Spleen (tissue), 11 donors: ENCODE measurements around the gene PSG1. TPM values are rescaled to one million over a fixed set of nuclear protein-coding genes. Genes with fewer than 3 reads are reported as not detected.
"Not testable (repeated sequence)": the region's sequence is repeated elsewhere in the genome, so short reads cannot be mapped to it uniquely, and the experiment has no call there.

Source experiments
- DNase-seq: peaks from one replicate; pipeline ENCODE4 v3.0.0-alpha.2; 2020
- H3K27ac ChIP-seq, 8 donors: fragments of 200-600 bp; sonication (generic) in 7 of 8; 1 replicate in 4 of 8; 2 replicates in 4 of 8; pipeline versions ENCODE4 v1.5.0 to v1.8.0; 2016 to 2021; ENCODE audit warnings: inconsistent platforms in 4 of 8, mild to moderate bottlenecking in 4 of 8, moderate library complexity in 1 of 8
- H3K27me3 ChIP-seq, 7 donors: fragments of 200-600 bp; sonication (generic) in 6 of 7; replicated peaks in 1 of 7; 1 replicate in 4 of 7; 2 replicates in 3 of 7; pipeline versions ENCODE4 v1.5.0 to v1.8.0; 2016 to 2021; ENCODE audit warnings: inconsistent platforms in 3 of 7, mild to moderate bottlenecking in 1 of 7
- H3K36me3 ChIP-seq, 6 donors: fragments of 200-600 bp; sonication (generic) in 5 of 6; 1 replicate in 4 of 6; 2 replicates in 2 of 6; pipeline versions ENCODE4 v1.5.0 to v1.8.0; 2016 to 2021; ENCODE audit warnings: inconsistent platforms in 2 of 6
- H3K4me1 ChIP-seq, 6 donors: fragments of 200-600 bp; sonication (generic) in 5 of 6; 1 replicate in 3 of 6; 2 replicates in 3 of 6; pipeline versions ENCODE4 v1.5.0 to v1.8.0; 2016 to 2021; ENCODE audit warnings: inconsistent platforms in 3 of 6
- H3K4me3 ChIP-seq, 8 donors: fragments of 200-600 bp; sonication (generic) in 7 of 8; 1 replicate in 4 of 8; 2 replicates in 4 of 8; pipeline versions ENCODE4 v1.5.0 to v1.8.0; 2016 to 2021; ENCODE audit warnings: inconsistent platforms in 4 of 8, mild to moderate bottlenecking in 4 of 8, moderate library complexity in 2 of 8
- H3K9me3 ChIP-seq, 8 donors: fragments of 200-600 bp; sonication (generic) in 7 of 8; 1 replicate in 4 of 8; 2 replicates in 4 of 8; pipeline versions ENCODE4 v1.5.0 to v1.8.0; 2016 to 2021; ENCODE audit warnings: inconsistent platforms in 4 of 8
- WGBS, 5 donors: extraction: QIAGEN DNeasy Blood & Tissue Kit in 3 of 5; methylation state at CpG; one replicate each; pipeline versions ENCODE4 v1.1.5 to v1.1.7; 2013 to 2018; 5-methylcytosine and 5-hydroxymethylcytosine counted together
- intact Hi-C: fragments of 100-400 bp; cut with DNase I; formaldehyde crosslinking; loops from one replicate; pipeline ENCODE4 v1.15.0; 2023; ENCODE audit warnings: low total_unique reads
- polyA plus RNA-seq, 3 donors: library from polyadenylated mRNA; stranded (reverse); fragments of 200-250 nt; gene quantifications; one replicate each; pipeline ENCODE4 v1.2.1, GENCODE V29; 2013
- total RNA-seq, 7 donors: library from RNA; depleted of rRNA in 3 of 7; stranded (reverse); fragments of >200 nt in 3 of 7; fragmentation: NEBNext Ultra II Directional in 4 of 7; extraction: Animal tissue kit (Norgen Biotek cat#: 25700) in 4 of 7; gene quantifications; one replicate each; pipeline versions ENCODE4 v1.1.0 to v1.2.1, GENCODE V29; 2016 to 2021
- donor health status: healthy with polysubstance abuse.
- donor health status: DM: no; HTN: no; CAD: no; lungs with moderate emphysema.
- donor health status: DM: no; HTN: no; CAD: no.
- donor health status: Bipolar disorder and iron deficiency.
- donor health status: healthy.
- donor health status: DM: no; HTN: no; CAD: no.
- donor health status: DM: yes; HTN: yes; CAD: no.

The PSG1 gene
- total and polyA plus RNA-seq, 10 donors: not detected

DNA sequence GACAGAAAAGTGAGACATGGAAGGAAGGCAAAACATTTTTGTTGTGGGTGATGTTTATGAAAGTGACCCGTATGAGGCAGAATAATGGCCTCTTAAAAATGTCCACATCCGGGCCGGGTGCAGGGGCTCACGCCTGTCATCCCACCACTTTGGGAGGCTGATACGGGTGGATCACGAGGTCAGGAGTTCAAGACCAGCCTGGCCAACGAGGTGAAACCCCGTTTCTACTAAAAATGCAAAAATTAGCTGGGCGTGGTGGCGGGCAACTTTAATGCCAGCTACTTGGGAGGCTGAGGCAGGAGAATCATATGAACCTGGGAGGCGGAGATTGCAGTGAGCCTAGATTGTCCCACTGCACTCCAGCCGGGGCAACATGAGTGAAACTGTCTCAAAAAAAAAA is 20.2 kb upstream of the PSG1 start:
- DNase-seq, H3K27ac ChIP-seq, H3K4me3 ChIP-seq, H3K36me3 ChIP-seq, H3K4me1 ChIP-seq, intact Hi-C loops: not testable (repeated sequence)
- WGBS, 5 donors: 78 to 91% (median 83%) methylated on average over 12 of the region's 12 CpGs
- Histone ChIP-seq H3K27me3 (peaks cover 0 to 13% (median 0%) of the 10 kb centered on the region in 7 donors), H3K9me3 (peaks cover 0 to 20% (median 4%) of the 10 kb centered on the region in 8 donors)

DNA sequence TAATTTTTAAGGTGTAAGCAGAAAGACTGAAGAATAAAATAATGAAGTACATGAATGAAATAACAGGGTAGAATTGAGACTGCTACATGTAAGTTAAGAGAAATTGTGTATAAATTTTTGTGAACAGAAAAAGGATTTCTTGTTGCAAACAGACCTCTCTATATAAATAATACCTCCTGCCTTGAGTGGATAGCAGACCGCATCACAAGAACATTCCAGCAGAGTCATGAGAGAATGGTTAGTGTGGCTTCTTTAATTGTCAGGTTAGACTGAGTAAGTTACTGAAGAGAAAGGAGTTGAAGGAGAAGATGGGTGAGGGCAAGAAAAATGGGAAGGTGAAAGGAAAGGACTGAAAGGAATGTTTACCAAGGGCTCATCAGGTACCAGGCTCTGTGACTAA is 19.6 kb upstream of the PSG1 start:
- DNase-seq, intact Hi-C loops, H3K4me3 ChIP-seq, H3K36me3 ChIP-seq, H3K4me1 ChIP-seq, H3K27ac ChIP-seq: not testable (repeated sequence)
- peaks cover 0 to 13% (median 0%) of the 10 kb centered on the region in 7 donors for H3K27me3 ChIP-seq
- H3K9me3 ChIP-seq: peaks cover 0 to 25% (median 6%) of the 10 kb centered on the region in 8 donors
- WGBS, 5 donors: 83 to 94% (median 90%) methylated on average over 1 of the region's 1 CpG

- intact Hi-C loops, H3K4me1 ChIP-seq: not testable (repeated sequence)
- 71 to 93% (median 83%) methylated on average over 1 of the region's 1 CpG for WGBS, 5 donors
These were observed 19.1 kb upstream of the PSG1 start for GRCh38 chr19:42898656-42899055.

GRCh38 chr19:42897729-42898128 is 18.2 kb upstream of the PSG1 start:
- H3K27ac ChIP-seq, H3K36me3 ChIP-seq, DNase-seq, H3K4me3 ChIP-seq, H3K4me1 ChIP-seq, intact Hi-C loops: not testable (repeated sequence)
- WGBS, 5 donors: 11 to 42% (median 23%) methylated on average over 1 of the region's 1 CpG
- Histone ChIP-seq H3K9me3 (peaks cover 0 to 38% (median 11%) of the 10 kb centered on the region in 8 donors), H3K27me3 (peaks cover 0 to 11% (median 0%) of the 10 kb centered on the region in 7 donors)

More at GRCh38 chr19:42898656-42899055, 19.1 kb upstream of the PSG1 start:
- not testable (repeated sequence) for DNase-seq, H3K27ac ChIP-seq, H3K4me3 ChIP-seq, H3K36me3 ChIP-seq
- peaks cover 0 to 13% (median 0%) of the 10 kb centered on the region in 7 donors for H3K27me3 ChIP-seq
- H3K9me3 ChIP-seq: peaks cover 0 to 29% (median 8%) of the 10 kb centered on the region in 8 donors

DNA sequence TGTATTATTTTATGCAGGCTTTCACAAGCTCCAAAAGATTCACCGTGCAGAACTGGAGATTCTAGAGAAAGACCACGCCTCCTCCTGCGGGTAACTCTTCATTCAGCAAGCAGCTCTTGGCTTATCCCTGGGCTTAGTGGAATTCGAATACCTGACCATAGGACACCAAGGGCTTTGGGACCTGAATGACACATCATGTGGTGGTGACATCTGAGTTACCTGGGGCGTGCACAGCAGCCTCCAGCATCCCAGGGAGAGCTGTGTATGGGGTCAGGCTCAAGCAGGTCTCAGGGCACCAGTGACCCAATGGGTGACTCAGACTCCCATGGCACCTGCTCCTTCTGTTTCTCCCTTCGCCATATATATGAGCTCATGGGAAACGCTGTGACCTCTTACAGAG is 10.9 kb upstream of the PSG1 start:
- H3K4me3 ChIP-seq, H3K27me3 ChIP-seq, DNase-seq, H3K4me1 ChIP-seq, H3K27ac ChIP-seq, intact Hi-C loops, H3K36me3 ChIP-seq: not testable (repeated sequence)
- 77 to 92% (median 91%) methylated on average over 7 of the region's 7 CpGs for WGBS, 5 donors
- peaks cover 0 to 52% (median 27%) of the 10 kb centered on the region in 8 donors for H3K9me3 ChIP-seq

DNA sequence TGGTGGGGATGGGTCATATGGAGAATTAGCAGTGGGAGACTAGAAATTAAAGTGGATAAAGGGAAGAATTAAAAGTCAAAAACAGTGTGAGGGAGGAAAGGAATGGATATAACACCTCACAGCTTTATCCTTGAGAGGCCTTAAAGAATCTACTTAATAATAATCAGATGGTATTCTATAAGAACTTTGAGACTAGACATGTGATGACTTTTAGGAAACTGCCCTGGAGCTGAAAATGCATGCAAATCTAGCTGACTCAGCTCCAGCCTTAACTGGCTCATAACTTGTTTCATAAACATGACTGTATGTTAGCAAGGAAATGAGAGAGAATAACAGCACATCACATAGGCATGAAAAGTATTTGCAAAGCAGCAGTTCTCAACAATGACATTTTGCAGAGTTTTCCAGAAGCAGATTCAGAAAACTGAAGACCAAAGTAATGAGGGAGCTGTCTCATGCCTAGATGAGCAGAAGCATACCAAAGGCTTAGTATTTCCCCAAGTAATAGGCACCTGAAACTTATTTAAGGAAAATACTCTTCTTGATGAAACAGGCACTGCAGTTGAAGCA is 8.4 kb upstream of the PSG1 start:
- DNase-seq, H3K36me3 ChIP-seq, H3K27ac ChIP-seq, intact Hi-C loops, H3K4me3 ChIP-seq, H3K4me1 ChIP-seq: not testable (repeated sequence)
- Histone ChIP-seq H3K27me3 (peaks cover 0 to 13% (median 0%) of the 10 kb centered on the region in 7 donors), H3K9me3 (peaks cover 0 to 33% (median 19%) of the 10 kb centered on the region in 8 donors)

GRCh38 chr19:42882730-42883129 is 3.2 kb upstream of the PSG1 start:
- H3K4me1 ChIP-seq, H3K27ac ChIP-seq, intact Hi-C loops, H3K9me3 ChIP-seq, DNase-seq, H3K4me3 ChIP-seq, H3K36me3 ChIP-seq: not testable (repeated sequence)
- peaks cover 0 to 13% (median 0%) of the 10 kb centered on the region in 7 donors for H3K27me3 ChIP-seq
- WGBS, 5 donors: 59 to 82% (median 73%) methylated on average over 2 of the region's 2 CpGs

- H3K27me3 ChIP-seq: peaks cover 0 to 13% (median 0%) of the 10 kb centered on the region in 7 donors
- 54 to 81% (median 61%) methylated on average over 5 of the region's 5 CpGs for WGBS, 5 donors
- H3K36me3 ChIP-seq, H3K9me3 ChIP-seq, DNase-seq, H3K4me3 ChIP-seq, H3K27ac ChIP-seq, intact Hi-C loops, H3K4me1 ChIP-seq: not testable (repeated sequence)
These were observed 2.5 kb upstream of the PSG1 start for GRCh38 chr19:42882010-42882409.
